ENCODE data around the gene CD46.

Gene CD46

GRCh38 chr1:207804721-207805468, 53.0 kb downstream of the CD46 start:
- no peak for DNase-seq (ENCODE audit: low read depth)
- no peak overlapping the region for H3K4me3 ChIP-seq (ENCODE audit: low read depth, low read length)
- no peak for TF ChIP-seq CTCF (conservative IDR thresholded peaks at IDR 0.05; ENCODE audit: low read depth, low read length)

GRCh38 chr1:207805841-207806421, 54.1 kb downstream of the CD46 start:
- H3K4me3 ChIP-seq (ENCODE audit: low read depth, low read length) = no peak overlapping the region
- DNase-seq (ENCODE audit: low read depth) = peak; percentile 96
- no peak for TF ChIP-seq CTCF (conservative IDR thresholded peaks at IDR 0.05; ENCODE audit: low read depth, low read length)

DNA sequence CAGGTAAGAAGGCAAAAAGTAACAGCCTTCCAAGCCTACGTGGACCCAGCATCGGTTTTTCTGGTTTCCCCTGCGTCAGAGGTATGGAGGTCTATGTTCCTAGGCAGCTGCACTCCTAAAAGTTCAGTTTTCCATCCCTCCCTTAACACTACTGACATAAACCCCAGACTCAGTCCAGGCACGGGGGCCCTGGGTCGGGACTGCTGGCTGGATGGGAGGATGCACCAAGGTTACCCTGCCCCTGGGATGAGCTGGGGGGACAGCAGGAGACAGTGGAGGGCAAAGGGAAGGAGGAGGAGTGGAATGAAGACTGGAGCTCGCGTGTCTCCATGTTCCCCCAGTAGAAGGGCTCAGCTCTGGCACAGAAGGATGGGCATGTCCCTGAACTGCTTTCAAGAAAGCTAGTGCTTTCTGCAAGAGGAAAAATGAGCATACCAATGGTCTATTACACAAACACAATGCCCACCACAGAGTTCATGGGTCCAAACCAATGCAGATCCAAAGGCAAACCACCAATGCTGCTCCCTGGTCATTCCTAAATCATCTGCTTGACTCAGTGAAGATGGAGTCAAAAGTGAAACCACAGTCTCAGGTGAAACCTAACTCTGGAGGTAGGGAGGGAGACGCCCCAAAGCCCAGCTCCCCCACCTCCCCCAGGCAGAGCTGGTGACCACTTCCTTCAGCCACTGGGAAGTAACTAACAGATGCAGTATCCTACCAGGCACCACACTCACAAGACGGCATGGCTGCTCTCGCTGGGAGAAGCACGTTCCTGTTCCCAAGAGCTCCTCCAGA, 54.9 kb downstream of the CD46 start:
- TF ChIP-seq CTCF (conservative IDR thresholded peaks at IDR 0.05; ENCODE audit: low read depth, low read length) = no peak
- DNase-seq (ENCODE audit: low read depth) = peak; percentile 47
- H3K4me3 ChIP-seq (ENCODE audit: low read depth, low read length) = no peak overlapping the region

GRCh38 chr1:207807326-207807689, 55.5 kb downstream of the CD46 start:
- H3K4me3 ChIP-seq (ENCODE audit: low read depth, low read length) = no peak overlapping the region
- no peak for TF ChIP-seq CTCF (conservative IDR thresholded peaks at IDR 0.05; ENCODE audit: low read depth, low read length)
- no peak for DNase-seq (ENCODE audit: low read depth)

GRCh38 chr1:207807690-207808321, 56.0 kb downstream of the CD46 start:
- DNase-seq (ENCODE audit: low read depth) = no peak
- H3K4me3 ChIP-seq (ENCODE audit: low read depth, low read length) = no peak overlapping the region
- no peak for TF ChIP-seq CTCF (conservative IDR thresholded peaks at IDR 0.05; ENCODE audit: low read depth, low read length)

GRCh38 chr1:207808322-207808705, 56.5 kb downstream of the CD46 start:
- no peak overlapping the region for H3K4me3 ChIP-seq (ENCODE audit: low read depth, low read length)
- no peak for DNase-seq (ENCODE audit: low read depth)
- no peak for TF ChIP-seq CTCF (conservative IDR thresholded peaks at IDR 0.05; ENCODE audit: low read depth, low read length)
